GM23338 (cell line): ENCODE results near the gene DDX53. TPM values are rescaled to one million over a fixed set of nuclear protein-coding genes. Genes with fewer than 3 reads are reported as not detected.

ENCODE experiments used
- ATAC-seq: fragments of 200-7000 bp; cut with Tn5 transposase; 3 replicates; pipeline ENCODE4 v1.9.1; 2020
- DNase-seq: peaks from one replicate; pipeline ENCODE4 v3.0.0-alpha.2; 2015; ENCODE audit warnings: low spot score
- H2AFZ ChIP-seq: fragments of 200-600 bp; sonication (generic); 2 replicates; pipeline ENCODE4 v1.8.0; 2016; ENCODE audit warnings: antibody characterized with exemption, mild to moderate bottlenecking, moderate library complexity
- H3F3A ChIP-seq: fragments of 200-600 bp; sonication (generic); replicated peaks from 2 replicates; pipeline ENCODE4 v1.8.0; 2017; ENCODE audit warnings: antibody characterized with exemption, mixed run types, low read depth
- H3K27ac ChIP-seq: fragments of 200-600 bp; sonication (generic); 2 replicates; pipeline ENCODE4 v1.6.1; 2016; ENCODE audit warnings: low read depth
- H3K27me3 ChIP-seq: fragments of 200-600 bp; sonication (generic); 2 replicates; pipeline ENCODE4 v1.8.0; 2016; ENCODE audit warnings: mild to moderate bottlenecking, mixed run types, moderate library complexity; ENCODE audit not compliant: insufficient read depth
- H3K36me3 ChIP-seq: fragments of 200-600 bp; sonication (generic); 2 replicates; pipeline ENCODE4 v1.8.0; 2016; ENCODE audit warnings: mild to moderate bottlenecking; ENCODE audit not compliant: insufficient read depth
- H3K4me1 ChIP-seq: fragments of 200-600 bp; sonication (generic); 2 replicates; pipeline ENCODE4 v1.8.0; 2016; ENCODE audit warnings: mild to moderate bottlenecking, moderate library complexity; ENCODE audit not compliant: insufficient read depth
- H3K4me2 ChIP-seq: fragments of 200-600 bp; sonication (generic); 2 replicates; pipeline ENCODE4 v1.7.1; 2017; ENCODE audit warnings: mixed run types
- H3K4me3 ChIP-seq: fragments of 200-600 bp; sonication (generic); 2 replicates; pipeline ENCODE4 v1.6.1; 2016; ENCODE audit warnings: mixed run types
- H3K79me2 ChIP-seq: fragments of 200-600 bp; sonication (generic); replicated peaks from 2 replicates; pipeline ENCODE4 v1.8.0; 2017; ENCODE audit warnings: mild to moderate bottlenecking; ENCODE audit not compliant: insufficient read depth
- H3K9me2 ChIP-seq: fragments of 200-600 bp; sonication (generic); 2 replicates; pipeline ENCODE4 v1.8.0; 2017; ENCODE audit not compliant: insufficient read depth
- H4K20me1 ChIP-seq: fragments of 200-600 bp; sonication (generic); replicated peaks from 2 replicates; pipeline ENCODE4 v1.8.0; 2017; ENCODE audit warnings: mild to moderate bottlenecking; ENCODE audit not compliant: insufficient read depth
- H3K27ac Mint-ChIP-seq: 2 replicates; pipeline ENCODE4 v1.8.0; 2020; ENCODE audit warnings: inconsistent platforms, mild to moderate bottlenecking, moderate library complexity, mixed read lengths
- H3K27me3 Mint-ChIP-seq: 3 replicates; pipeline ENCODE4 v1.8.0; 2022; ENCODE audit warnings: low read depth, mild to moderate bottlenecking, moderate library complexity, mixed read lengths, inconsistent platforms; ENCODE audit not compliant: insufficient read depth, poor library complexity
- H3K36me3 Mint-ChIP-seq: 3 replicates; pipeline ENCODE4 v1.8.0; 2021; ENCODE audit warnings: low read depth, mild to moderate bottlenecking, inconsistent platforms, moderate library complexity, mixed read lengths
- H3K4me1 Mint-ChIP-seq: 3 replicates; pipeline ENCODE4 v1.8.0; 2020; ENCODE audit warnings: mild to moderate bottlenecking, inconsistent platforms, mixed read lengths
- H3K4me3 Mint-ChIP-seq: 3 replicates; pipeline ENCODE4 v1.8.0; 2021; ENCODE audit warnings: moderate library complexity, mild to moderate bottlenecking, inconsistent platforms, mixed read lengths
- H3K9me3 Mint-ChIP-seq: 3 replicates; pipeline ENCODE4 v1.8.0; 2020; ENCODE audit warnings: moderate library complexity, mild to moderate bottlenecking, inconsistent platforms, mixed read lengths
- CREB1 ChIP-seq: fragments of 250-450 bp; sonication (Bioruptor Pico); IDR thresholded peaks from 2 replicates; pipeline ENCODE4 v1.5.0; 2020; ENCODE audit warnings: low read depth, mild to moderate bottlenecking, moderate library complexity
- EZH2 ChIP-seq: fragments of 200-600 bp; sonication (generic); IDR thresholded peaks from one replicate; pipeline ENCODE4 v1.8.0; 2017; ENCODE audit warnings: antibody characterized with exemption, mild to moderate bottlenecking, low read depth; ENCODE audit not compliant: unreplicated experiment
- EZH2phosphoT487 ChIP-seq: fragments of 200-600 bp; sonication (generic); IDR thresholded peaks from one replicate; pipeline ENCODE4 v1.8.1; 2018; ENCODE audit warnings: antibody characterized with exemption; ENCODE audit not compliant: unreplicated experiment
- JUNB ChIP-seq: IDR thresholded peaks from one replicate; pipeline ENCODE4 v1.6.1; 2016; ENCODE audit warnings: antibody characterized with exemption; ENCODE audit not compliant: unreplicated experiment
- NANOG ChIP-seq: IDR thresholded peaks from 2 replicates; pipeline ENCODE4 v1.6.1; 2016; ENCODE audit warnings: antibody characterized with exemption, borderline replicate concordance
- POLR2AphosphoS5 ChIP-seq: IDR thresholded peaks from 2 replicates; pipeline ENCODE4 v1.6.1; 2016; ENCODE audit warnings: antibody characterized with exemption, low read depth
- ZNF114 ChIP-seq: fragments of 250-450 bp; sonication (Bioruptor Pico); IDR thresholded peaks from 2 replicates; pipeline ENCODE4 v1.5.0; 2020; ENCODE audit warnings: mild to moderate bottlenecking, moderate library complexity
- ZNF331 ChIP-seq: fragments of 250-450 bp; sonication (Bioruptor Pico); IDR thresholded peaks from 2 replicates; pipeline ENCODE4 v1.5.0; 2020; ENCODE audit warnings: low read depth, mild to moderate bottlenecking, moderate library complexity
- polyA plus RNA-seq: library from polyadenylated mRNA; unstranded; fragments of >200 nt; fragmentation: Nextera tagmentation; extraction: Ambion mirVana; gene quantifications from 2 replicates; pipeline ENCODE4 v1.2.1, GENCODE V29; 2016
- total RNA-seq: library from RNA; depleted of rRNA; stranded (reverse); fragments of >200 nt; shearing (Covaris generic); gene quantifications from 2 replicates; pipeline ENCODE4 v1.2.3, GENCODE V29; 2014
- TF ChIP-seq, protein P1 (sequence below): IDR thresholded peaks from 2 replicates; pipeline ENCODE4 v1.6.1; 2016; ENCODE audit warnings: antibody characterized with exemption
- TF ChIP-seq, protein P2 (sequence below), 2 experiments: fragments of 200-600 bp in 1 of 2; sonication (generic) in 1 of 2; conservative IDR thresholded peaks; 2 replicates each; pipeline versions ENCODE4 v1.5.1 to v1.6.1; 2016 to 2017; ENCODE audit warnings: antibody characterized with exemption in 2 of 2, low read depth in 2 of 2, mild to moderate bottlenecking in 2 of 2, moderate library complexity in 1 of 2
- TF ChIP-seq, protein P3 (sequence below): fragments of 250-450 bp; sonication (Bioruptor Pico); IDR thresholded peaks from 2 replicates; pipeline ENCODE4 v1.5.0; 2020; ENCODE audit warnings: mild to moderate bottlenecking, moderate library complexity
- TF ChIP-seq, protein P4 (sequence below): IDR thresholded peaks from one replicate; pipeline ENCODE4 v1.6.1; 2018; ENCODE audit warnings: antibody characterized with exemption; ENCODE audit not compliant: unreplicated experiment

DDX53 gene
- total and polyA plus RNA-seq, 2 experiments from 2014 or later = 0.05 TPM; not detected in 1

DNA sequence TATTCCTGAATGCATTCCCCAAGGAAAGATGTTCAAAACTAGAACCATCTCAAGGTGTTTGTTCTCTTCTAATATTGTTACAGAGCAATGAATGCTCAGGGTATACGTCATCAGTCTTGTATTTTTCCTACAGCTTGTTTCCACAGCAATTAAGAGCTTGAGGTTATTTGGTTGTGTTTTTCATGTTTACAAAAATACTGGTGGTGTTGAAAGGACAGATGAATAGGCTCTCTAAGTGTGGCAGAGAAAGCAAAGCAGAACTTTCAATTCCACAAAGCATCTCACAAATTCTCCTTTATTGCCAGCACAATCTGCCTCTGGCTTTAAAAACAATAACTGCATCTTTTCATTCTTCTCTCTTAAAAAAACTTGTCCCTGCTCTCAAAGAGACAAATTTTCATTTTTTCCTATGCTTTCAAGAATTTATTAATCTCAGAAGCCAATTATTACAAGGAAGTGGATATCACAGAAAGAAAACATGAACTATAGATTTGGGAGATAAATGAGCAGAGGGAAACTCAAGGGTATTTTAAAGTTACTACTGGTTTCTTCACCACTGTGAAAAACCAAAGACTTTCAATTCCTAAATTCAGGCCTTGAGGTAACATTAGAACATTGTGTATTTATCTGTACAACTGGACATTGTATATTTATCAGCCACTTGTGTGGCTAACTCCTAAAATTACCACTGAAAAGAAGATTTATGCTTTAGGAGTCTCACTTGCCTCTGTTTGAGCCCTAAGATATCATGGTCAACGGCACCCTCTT is 49.2 kb downstream of the DDX53 start (continued):
- TF ChIP-seq, protein P1, sequence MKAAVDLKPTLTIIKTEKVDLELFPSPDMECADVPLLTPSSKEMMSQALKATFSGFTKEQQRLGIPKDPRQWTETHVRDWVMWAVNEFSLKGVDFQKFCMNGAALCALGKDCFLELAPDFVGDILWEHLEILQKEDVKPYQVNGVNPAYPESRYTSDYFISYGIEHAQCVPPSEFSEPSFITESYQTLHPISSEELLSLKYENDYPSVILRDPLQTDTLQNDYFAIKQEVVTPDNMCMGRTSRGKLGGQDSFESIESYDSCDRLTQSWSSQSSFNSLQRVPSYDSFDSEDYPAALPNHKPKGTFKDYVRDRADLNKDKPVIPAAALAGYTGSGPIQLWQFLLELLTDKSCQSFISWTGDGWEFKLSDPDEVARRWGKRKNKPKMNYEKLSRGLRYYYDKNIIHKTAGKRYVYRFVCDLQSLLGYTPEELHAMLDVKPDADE = no peak
- no peak for TF ChIP-seq EZH2
- no peak for TF ChIP-seq POLR2AphosphoS5
- no peak for TF ChIP-seq NANOG
- TF ChIP-seq ZNF331 (CRISPR knock-in tag) = no peak
- no peak for TF ChIP-seq EZH2phosphoT487

DNA sequence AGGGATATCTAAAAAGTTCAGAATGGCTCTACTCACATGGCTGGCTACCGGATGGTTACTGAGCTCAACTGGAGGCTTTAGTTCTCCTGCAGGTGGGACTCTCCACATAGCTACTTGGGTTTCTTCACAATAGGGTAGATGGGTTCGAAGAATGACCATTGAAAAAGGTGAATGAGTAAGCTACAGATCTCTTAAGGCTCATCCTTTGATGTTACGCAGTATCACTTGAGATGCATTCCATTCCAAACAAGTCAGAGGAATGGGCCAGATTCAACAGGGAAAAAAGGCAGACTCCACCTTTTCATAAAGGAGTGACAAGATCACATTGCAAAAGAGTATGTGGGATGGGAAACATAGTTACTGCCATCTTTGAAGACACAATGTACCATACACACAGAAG is 52.6 kb downstream of the DDX53 start:
- H4K20me1 ChIP-seq = no peaks in the 10 kb centered on the region
- H3K9me2 ChIP-seq = no peaks in the 10 kb centered on the region
- no peaks in the 10 kb centered on the region for H3K4me1 ChIP-seq
- no peaks in the 10 kb centered on the region for H3K36me3 ChIP-seq
- H3K4me3 Mint-ChIP-seq = no peak overlapping the region
- peak; percentile 15 for DNase-seq
- no peaks in the 10 kb centered on the region for H3K27me3 Mint-ChIP-seq
- H3F3A ChIP-seq = no peaks in the 10 kb centered on the region
- no peak overlapping the region for H2AFZ ChIP-seq
- no peak overlapping the region for H3K4me3 ChIP-seq
- H3K36me3 Mint-ChIP-seq = no peaks in the 10 kb centered on the region
- H3K27me3 ChIP-seq = no peaks in the 10 kb centered on the region
- no peak for ATAC-seq
- H3K9me3 Mint-ChIP-seq = no peaks in the 10 kb centered on the region
- no peak overlapping the region for H3K27ac ChIP-seq
- H3K4me2 ChIP-seq = no peak overlapping the region
- no peak overlapping the region for H3K27ac Mint-ChIP-seq
- no peaks in the 10 kb centered on the region for H3K79me2 ChIP-seq
- H3K4me1 Mint-ChIP-seq = 0 out of 3 replicates have a peak, but pooled peaks cover 4% of the 10 kb centered on the region
- TF ChIP-seq, protein P2, sequence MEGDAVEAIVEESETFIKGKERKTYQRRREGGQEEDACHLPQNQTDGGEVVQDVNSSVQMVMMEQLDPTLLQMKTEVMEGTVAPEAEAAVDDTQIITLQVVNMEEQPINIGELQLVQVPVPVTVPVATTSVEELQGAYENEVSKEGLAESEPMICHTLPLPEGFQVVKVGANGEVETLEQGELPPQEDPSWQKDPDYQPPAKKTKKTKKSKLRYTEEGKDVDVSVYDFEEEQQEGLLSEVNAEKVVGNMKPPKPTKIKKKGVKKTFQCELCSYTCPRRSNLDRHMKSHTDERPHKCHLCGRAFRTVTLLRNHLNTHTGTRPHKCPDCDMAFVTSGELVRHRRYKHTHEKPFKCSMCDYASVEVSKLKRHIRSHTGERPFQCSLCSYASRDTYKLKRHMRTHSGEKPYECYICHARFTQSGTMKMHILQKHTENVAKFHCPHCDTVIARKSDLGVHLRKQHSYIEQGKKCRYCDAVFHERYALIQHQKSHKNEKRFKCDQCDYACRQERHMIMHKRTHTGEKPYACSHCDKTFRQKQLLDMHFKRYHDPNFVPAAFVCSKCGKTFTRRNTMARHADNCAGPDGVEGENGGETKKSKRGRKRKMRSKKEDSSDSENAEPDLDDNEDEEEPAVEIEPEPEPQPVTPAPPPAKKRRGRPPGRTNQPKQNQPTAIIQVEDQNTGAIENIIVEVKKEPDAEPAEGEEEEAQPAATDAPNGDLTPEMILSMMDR (conservative IDR thresholded peaks at IDR 0.05; ENCODE audit: low read depth in 2 of 2) = no peak
- TF ChIP-seq, protein P3, sequence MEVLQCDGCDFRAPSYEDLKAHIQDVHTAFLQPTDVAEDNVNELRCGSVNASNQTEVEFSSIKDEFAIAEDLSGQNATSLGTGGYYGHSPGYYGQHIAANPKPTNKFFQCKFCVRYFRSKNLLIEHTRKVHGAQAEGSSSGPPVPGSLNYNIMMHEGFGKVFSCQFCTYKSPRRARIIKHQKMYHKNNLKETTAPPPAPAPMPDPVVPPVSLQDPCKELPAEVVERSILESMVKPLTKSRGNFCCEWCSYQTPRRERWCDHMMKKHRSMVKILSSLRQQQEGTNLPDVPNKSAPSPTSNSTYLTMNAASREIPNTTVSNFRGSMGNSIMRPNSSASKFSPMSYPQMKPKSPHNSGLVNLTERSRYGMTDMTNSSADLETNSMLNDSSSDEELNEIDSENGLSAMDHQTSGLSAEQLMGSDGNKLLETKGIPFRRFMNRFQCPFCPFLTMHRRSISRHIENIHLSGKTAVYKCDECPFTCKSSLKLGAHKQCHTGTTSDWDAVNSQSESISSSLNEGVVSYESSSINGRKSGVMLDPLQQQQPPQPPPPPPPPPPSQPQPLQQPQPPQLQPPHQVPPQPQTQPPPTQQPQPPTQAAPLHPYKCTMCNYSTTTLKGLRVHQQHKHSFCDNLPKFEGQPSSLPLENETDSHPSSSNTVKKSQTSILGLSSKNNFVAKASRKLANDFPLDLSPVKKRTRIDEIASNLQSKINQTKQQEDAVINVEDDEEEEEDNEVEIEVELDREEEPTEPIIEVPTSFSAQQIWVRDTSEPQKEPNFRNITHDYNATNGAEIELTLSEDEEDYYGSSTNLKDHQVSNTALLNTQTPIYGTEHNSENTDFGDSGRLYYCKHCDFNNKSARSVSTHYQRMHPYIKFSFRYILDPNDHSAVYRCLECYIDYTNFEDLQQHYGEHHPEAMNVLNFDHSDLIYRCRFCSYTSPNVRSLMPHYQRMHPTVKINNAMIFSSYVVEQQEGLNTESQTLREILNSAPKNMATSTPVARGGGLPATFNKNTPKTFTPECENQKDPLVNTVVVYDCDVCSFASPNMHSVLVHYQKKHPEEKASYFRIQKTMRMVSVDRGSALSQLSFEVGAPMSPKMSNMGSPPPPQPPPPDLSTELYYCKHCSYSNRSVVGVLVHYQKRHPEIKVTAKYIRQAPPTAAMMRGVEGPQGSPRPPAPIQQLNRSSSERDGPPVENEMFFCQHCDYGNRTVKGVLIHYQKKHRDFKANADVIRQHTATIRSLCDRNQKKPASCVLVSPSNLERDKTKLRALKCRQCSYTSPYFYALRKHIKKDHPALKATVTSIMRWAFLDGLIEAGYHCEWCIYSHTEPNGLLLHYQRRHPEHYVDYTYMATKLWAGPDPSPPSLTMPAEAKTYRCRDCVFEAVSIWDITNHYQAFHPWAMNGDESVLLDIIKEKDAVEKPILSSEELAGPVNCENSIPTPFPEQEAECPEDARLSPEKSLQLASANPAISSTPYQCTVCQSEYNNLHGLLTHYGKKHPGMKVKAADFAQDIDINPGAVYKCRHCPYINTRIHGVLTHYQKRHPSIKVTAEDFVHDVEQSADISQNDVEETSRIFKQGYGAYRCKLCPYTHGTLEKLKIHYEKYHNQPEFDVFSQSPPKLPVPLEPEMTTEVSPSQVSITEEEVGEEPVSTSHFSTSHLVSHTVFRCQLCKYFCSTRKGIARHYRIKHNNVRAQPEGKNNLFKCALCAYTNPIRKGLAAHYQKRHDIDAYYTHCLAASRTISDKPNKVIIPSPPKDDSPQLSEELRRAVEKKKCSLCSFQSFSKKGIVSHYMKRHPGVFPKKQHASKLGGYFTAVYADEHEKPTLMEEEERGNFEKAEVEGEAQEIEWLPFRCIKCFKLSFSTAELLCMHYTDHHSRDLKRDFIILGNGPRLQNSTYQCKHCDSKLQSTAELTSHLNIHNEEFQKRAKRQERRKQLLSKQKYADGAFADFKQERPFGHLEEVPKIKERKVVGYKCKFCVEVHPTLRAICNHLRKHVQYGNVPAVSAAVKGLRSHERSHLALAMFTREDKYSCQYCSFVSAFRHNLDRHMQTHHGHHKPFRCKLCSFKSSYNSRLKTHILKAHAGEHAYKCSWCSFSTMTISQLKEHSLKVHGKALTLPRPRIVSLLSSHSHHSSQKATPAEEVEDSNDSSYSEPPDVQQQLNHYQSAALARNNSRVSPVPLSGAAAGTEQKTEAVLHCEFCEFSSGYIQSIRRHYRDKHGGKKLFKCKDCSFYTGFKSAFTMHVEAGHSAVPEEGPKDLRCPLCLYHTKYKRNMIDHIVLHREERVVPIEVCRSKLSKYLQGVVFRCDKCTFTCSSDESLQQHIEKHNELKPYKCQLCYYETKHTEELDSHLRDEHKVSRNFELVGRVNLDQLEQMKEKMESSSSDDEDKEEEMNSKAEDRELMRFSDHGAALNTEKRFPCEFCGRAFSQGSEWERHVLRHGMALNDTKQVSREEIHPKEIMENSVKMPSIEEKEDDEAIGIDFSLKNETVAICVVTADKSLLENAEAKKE (CRISPR knock-in tag) = no peak
- TF ChIP-seq, protein P4, sequence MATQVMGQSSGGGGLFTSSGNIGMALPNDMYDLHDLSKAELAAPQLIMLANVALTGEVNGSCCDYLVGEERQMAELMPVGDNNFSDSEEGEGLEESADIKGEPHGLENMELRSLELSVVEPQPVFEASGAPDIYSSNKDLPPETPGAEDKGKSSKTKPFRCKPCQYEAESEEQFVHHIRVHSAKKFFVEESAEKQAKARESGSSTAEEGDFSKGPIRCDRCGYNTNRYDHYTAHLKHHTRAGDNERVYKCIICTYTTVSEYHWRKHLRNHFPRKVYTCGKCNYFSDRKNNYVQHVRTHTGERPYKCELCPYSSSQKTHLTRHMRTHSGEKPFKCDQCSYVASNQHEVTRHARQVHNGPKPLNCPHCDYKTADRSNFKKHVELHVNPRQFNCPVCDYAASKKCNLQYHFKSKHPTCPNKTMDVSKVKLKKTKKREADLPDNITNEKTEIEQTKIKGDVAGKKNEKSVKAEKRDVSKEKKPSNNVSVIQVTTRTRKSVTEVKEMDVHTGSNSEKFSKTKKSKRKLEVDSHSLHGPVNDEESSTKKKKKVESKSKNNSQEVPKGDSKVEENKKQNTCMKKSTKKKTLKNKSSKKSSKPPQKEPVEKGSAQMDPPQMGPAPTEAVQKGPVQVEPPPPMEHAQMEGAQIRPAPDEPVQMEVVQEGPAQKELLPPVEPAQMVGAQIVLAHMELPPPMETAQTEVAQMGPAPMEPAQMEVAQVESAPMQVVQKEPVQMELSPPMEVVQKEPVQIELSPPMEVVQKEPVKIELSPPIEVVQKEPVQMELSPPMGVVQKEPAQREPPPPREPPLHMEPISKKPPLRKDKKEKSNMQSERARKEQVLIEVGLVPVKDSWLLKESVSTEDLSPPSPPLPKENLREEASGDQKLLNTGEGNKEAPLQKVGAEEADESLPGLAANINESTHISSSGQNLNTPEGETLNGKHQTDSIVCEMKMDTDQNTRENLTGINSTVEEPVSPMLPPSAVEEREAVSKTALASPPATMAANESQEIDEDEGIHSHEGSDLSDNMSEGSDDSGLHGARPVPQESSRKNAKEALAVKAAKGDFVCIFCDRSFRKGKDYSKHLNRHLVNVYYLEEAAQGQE = no peak
- TF ChIP-seq JUNB = no peak
- no peak for TF ChIP-seq NANOG
- TF ChIP-seq EZH2 = no peak
- no peak for TF ChIP-seq ZNF114 (CRISPR knock-in tag)
- TF ChIP-seq CREB1 (CRISPR knock-in tag) = no peak
- no peak for TF ChIP-seq EZH2phosphoT487
